GM18498 (cell line): Measurements from ENCODE around the gene TBX2.

Source experiments
- ATAC-seq: cut with Tn5 transposase; IDR thresholded peaks from one replicate; pipeline ENCODE4 v1.9.1; 2021; ENCODE audit warnings: mild to moderate bottlenecking, moderate library complexity; ENCODE audit not compliant: unreplicated experiment

TBX2 gene

GRCh38 chr17:61400717-61401388, 1.2 kb downstream of the TBX2 start:
- ATAC-seq: no peak

GRCh38 chr17:61401389-61402072, 1.9 kb downstream of the TBX2 start:
- no peak for ATAC-seq

GRCh38 chr17:61402073-61402541, 2.5 kb downstream of the TBX2 start:
- ATAC-seq: no peak

DNA sequence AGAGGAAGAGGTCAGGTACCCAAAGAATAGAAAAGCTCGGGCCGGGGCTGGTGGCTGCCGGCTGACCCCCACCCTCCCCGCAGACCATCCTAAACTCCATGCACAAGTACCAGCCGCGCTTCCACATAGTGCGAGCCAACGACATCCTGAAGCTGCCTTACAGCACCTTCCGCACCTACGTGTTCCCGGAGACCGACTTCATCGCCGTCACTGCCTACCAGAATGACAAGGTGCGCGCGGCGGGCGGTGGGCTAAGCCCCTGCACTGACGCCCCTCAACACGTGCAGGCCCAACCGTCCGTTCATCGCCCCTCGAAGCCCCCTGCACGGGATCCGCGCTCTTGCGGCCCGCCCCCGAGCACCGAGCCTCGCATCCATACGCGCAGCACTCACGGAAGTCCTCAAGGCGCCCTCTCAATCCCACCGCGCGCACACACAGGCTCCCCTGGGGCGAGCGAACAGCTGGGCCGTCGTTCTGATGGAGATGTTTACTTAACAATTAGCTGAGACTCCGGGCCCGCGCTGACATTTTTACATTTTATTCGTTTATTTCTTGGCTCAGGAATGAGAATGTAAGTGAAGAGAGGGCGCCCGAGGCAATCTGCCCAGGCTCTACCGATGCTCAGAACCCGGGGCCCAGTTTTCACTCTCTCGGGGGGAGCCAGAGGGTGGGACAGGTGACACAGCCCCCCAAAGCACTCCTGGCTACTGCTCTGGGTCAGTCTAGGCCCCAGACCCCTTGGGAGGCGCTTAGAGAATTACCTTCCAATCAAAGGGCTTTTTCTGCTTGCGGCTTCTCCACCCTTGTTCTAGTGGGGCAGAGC, 3.5 kb downstream of the TBX2 start:
- ATAC-seq: no peak

DNA sequence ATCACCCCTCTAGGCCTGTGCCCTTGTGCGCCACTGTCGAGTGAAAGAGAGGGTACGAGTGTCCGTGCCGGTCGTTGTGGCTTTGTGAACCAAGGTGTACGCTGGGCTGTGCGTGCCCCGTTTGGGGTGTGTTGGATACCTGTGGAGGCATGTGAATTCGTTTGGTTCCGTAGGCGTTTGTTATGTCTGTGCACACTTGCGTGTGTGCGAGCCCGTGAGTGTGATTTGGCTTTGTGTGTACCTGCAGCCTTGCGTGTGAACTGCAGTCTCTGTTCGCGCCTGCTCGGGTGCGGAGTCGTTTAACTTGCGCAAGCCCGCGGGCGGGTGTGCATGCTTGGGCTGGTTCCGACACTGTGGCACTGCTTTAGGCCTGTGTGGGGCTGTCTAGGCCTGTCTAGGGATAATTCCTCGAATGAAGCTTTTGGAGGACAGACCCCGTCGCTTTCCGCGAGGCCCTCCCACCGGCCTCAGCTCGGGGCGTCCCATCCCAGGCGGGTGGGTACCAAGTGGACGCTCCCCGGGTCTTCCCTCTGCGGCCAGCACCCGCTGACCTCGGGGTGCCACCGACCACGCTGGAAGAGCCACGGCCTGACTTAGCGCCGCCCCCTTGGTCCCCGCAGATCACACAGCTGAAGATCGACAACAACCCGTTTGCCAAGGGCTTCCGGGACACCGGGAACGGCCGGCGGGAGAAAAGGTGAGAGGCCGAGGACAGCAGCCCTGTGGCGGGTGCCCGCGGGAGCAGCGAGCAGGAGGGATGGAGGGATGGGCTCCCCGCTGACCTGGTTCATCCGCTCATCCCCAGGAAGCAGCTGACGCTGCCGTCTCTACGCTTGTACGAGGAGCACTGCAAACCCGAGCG, 4.4 kb downstream of the TBX2 start:
- ATAC-seq: no peak

- no peak for ATAC-seq
Measured at GRCh38 chr17:61404663-61404912, 4.9 kb downstream of the TBX2 start.

DNA sequence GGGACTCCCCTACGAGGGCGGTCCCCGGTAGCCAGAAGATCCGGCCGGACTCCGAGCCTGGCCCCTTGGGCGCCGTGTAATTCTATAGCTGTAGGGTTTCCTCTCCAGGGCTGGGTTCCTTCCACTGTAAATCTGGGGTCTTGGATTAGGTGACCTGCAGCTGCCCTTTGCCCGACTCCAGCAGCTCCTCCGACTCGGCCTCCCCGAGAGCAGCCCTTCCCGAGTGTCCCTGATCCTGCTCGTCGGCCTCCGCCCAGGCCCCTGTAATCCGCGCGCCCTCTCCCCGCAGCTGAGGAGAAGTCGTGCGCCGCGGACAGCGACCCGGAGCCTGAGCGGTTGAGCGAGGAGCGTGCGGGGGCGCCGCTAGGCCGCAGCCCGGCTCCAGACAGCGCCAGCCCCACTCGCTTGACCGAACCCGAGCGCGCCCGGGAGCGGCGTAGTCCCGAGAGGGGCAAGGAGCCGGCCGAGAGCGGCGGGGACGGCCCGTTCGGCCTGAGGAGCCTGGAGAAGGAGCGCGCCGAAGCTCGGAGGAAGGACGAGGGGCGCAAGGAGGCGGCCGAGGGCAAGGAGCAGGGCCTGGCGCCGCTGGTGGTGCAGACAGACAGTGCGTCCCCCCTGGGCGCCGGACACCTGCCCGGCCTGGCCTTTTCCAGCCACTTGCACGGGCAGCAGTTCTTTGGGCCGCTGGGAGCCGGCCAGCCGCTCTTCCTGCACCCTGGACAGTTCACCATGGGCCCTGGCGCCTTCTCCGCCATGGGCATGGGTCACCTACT, 5.5 kb downstream of the TBX2 start:
- no peak for ATAC-seq

DNA sequence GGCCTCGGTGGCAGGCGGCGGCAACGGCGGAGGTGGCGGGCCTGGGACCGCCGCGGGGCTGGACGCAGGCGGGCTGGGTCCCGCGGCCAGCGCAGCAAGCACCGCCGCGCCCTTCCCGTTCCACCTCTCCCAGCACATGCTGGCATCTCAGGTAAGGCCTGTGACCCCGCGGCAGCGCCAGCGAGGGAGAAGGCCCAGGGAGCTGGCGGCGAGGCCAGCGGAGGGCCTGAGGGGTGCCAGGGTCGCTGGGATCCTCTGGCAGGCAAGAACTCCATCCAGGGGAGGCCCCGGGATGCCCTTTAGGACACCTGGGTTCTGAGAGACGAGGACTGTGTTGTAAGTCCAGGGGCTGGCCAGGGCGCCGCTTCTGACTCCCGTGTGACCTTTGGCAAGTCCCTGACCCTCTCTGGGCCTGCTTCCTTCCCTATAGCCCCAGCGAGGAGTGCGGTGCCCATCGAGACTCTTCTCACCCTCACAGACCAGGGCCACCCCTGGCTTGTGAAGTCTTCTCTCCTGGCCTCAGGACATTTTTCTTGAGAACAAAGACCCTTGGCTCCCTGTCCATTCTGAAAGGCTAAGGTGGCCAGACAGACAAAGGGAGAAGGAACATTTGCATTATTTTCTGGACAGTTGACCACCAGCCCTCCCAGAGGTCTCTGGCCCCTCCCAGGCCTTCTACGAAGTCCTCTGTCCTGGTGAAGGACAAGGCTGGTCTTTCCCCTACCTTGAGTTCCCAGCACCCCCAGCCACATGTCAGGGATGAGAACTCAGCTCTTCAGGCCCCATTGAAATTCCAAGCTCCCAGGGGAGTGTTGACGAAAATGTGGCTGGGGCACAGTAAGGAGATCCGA, 6.3 kb downstream of the TBX2 start:
- no peak for ATAC-seq

GRCh38 chr17:61406537-61406845, 6.8 kb downstream of the TBX2 start:
- ATAC-seq: no peak

- ATAC-seq: no peak
Measured at GRCh38 chr17:61406971-61407911, 7.6 kb downstream of the TBX2 start.

- no peak for ATAC-seq
Measured at GRCh38 chr17:61408151-61409041, 8.8 kb downstream of the TBX2 start.

DNA sequence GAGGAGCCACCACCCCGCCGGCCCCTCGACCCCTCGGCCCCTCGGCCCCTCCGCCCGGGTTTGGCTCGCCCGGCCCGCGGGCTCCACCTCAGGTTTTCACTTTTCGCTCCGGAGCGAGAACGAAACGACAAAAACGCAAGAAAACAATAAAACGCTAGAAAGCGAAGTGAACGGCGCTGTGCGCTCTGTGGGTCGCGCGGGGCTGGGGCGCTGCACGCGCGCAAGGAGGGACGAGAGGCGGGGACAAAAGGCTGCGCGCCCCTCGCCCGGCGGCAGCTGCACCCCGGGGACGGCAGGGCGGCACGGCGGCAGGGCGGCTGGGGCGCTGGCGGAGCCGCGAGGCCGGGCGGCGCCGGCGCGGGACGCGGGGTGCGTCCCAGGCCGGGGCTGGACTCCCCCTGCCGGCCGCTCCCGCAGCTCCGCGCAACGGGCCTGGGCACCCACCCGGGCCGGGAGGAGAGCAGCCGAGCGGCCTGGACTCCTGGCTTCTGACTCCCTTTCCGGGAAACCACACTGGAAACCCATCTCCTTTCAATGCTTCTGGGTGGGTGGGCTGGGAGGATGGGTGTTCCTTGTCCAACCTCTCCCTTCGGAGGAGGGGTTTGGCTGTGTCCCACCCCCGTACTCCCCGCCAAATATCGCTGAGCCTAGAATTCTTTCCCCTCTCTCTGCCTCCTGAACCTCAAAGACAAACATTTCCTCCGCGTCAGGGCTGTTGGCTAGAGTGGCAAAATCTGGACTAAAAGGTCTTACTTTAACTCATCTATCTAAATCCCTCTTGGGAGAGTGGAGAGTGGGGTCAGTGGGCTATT, 9.9 kb downstream of the TBX2 start:
- no peak for ATAC-seq

GRCh38 chr17:61410141-61411010, 10.7 kb downstream of the TBX2 start:
- no peak for ATAC-seq

- ATAC-seq: no peak
Measured at GRCh38 chr17:61411011-61411260, 11.3 kb downstream of the TBX2 start.

GRCh38 chr17:61411261-61412142, 11.9 kb downstream of the TBX2 start:
- peak; percentile 13 for ATAC-seq
